GM15510 (cell line): ENCODE results near the gene KREMEN2.

Experiments used
- POLR2A ChIP-seq: IDR thresholded peaks from 3 replicates; pipeline ENCODE4 v1.6.1; 2011; ENCODE audit warnings: borderline replicate concordance; ENCODE audit not compliant: insufficient read length; ENCODE audit errors: extremely low read depth

KREMEN2 gene

DNA sequence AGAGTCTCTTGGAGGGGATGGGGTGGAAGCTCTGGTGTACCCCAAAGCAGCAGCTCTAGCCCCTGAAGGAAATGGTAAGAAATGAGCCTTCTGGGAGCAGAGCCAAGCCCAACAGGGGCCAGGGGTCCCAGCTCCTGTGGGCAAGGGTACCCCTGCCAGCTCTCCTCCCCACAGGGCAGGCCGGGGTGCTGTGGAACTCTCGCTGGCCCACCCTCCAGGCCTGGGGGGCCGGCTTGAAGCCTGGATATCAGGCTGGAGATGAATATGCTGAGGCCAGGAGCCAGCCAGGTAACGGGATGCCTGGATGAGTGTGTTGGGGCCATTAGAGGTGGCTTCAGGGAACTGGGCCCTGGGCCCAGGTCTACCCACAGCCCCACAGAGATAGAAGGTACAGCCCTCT lies 36.5 kb downstream of the KREMEN2 start:
- no peak for TF ChIP-seq POLR2A

DNA sequence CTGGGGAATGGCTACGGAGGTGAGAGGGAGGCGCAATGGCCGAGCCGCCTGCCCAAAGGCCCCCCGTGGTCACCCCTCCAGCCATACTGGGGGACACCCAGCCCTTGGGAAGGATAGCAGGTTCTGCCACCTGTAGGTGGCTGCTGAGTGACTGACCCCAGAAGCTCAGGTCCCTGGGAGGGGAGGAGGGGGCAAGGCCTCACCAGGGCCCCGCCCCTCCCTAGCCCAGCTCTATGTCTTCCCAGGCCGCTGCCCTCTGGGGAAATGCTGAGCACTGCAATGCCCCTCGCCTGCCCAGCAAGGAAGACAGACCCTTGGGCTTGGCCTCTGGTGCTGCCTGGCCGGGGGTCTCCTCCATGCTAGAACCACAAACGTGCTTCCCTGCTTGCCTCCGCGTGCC lies 37.2 kb downstream of the KREMEN2 start:
- TF ChIP-seq POLR2A = no peak

DNA sequence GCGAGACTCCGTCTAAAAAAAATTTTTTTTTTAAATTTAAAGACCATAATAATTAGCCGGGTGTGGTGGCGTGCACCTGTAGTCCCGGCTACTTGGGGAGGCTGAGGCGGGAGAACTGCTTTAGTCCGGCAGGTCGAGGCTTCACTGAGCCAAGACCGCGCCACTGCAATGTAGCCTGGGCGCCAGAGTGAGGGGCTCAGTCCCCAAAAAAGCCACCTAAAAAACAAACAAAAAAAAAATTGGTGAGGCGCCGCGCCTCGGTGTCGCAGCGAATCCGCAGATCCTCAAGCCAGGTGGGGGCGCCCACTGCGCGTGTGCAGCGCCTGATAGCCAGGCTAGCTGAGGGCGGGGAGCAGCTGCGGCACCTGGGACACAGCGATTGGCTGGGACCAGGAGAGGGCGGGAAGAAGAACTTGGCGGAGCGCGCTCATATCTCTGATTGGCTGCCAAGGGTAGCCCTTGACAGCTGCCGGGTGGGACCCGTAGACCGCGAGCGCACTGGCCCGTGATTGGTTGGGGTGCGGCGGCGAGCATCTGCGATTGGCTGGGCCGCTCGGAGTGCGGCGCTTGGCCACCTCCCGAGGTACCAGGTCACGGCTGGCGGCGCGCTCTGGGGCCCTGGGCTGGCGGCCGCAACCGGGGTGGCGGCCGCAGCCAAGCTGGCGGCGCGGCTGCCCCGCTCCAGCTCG lies 39.7 kb downstream of the KREMEN2 start:
- no peak for TF ChIP-seq POLR2A

DNA sequence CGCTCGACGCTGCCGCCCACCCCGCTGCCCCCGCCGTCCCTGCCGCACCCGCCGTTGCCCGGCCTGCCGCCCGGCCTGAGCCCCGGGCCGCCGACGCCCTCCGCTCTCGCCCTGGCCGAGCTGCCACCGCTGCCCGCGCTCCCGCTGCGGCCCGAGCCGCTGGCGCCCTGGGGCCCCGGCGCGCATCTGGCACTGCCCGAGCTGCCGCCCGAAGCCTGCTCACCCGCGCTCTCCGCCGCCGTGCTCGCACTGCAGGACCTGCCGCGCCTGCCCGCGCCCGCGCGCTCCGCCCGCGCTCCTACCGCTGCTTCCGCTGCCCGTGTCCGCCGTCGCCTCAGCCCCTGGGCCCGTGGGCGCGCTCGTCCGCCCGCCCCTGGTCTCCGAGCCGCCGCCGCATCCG lies 40.2 kb downstream of the KREMEN2 start:
- no peak for TF ChIP-seq POLR2A

DNA sequence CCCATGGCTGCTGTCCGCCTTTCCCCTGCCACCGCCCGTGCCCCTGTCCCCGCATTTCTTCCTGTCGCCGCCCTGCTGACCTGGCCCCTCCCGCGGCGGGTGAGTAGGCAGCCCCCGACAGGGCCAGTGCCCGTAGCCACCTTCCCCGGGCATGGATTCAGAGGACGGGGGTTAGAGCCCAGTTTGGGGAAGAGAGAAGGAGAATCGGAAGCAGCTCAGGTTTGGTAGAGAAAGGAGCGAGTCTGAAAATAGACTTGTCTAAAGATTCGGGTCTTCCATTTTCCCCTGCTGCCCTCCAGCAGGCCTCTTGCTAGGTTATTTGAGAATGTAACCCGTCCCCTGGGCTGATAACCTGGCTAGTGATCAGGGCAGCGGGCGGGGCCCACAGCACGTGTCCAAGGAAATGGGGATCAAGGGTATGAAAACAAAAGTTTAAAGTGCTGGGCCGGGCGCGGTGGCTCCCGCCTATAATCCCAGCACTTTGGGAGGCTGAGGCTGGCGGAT lies 40.8 kb downstream of the KREMEN2 start:
- TF ChIP-seq POLR2A = no peak

DNA sequence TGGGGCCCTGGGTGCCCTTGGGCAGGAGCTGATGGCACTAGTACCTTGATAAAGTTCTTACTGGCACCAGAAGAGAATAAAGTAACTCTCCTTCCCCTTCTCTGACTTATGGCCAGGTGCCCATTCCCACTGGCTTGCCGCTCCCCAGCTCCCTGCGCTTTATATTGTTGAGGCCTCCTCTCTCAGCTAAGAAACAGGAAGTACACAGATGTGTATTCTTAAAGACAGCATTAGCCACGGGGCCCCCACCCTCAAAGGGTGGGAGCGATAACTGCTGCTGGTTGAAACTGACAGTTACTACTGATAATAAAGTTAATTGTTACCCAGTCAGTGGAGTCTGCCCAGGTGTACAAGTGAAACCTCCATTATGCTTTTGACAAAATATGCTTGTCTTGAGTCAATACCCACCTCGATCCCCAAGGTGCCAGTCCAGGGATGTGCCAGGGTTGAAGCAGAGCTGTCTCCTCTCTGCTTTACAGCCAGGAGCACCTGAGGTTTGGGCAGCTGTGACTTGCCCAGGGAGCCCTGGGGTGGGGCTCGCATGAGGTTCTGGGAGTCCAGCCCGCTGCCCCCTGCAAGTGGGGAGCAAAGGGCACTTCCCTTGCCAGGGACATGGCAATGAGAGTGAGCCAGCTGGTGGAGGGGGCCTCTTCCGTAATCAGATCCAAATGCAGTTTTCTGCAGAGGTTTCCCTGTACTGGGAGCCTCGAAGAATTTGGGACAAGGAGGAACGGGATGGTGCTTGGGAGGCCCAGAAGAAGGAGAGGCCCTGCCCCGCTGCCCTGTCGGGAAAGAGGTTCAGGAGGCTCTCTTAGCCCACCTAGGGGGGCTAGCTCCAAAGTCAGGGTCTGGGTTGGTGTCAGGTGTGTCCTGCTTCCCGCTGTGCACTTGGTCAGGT lies 43.2 kb downstream of the KREMEN2 start:
- TF ChIP-seq POLR2A = no peak

DNA sequence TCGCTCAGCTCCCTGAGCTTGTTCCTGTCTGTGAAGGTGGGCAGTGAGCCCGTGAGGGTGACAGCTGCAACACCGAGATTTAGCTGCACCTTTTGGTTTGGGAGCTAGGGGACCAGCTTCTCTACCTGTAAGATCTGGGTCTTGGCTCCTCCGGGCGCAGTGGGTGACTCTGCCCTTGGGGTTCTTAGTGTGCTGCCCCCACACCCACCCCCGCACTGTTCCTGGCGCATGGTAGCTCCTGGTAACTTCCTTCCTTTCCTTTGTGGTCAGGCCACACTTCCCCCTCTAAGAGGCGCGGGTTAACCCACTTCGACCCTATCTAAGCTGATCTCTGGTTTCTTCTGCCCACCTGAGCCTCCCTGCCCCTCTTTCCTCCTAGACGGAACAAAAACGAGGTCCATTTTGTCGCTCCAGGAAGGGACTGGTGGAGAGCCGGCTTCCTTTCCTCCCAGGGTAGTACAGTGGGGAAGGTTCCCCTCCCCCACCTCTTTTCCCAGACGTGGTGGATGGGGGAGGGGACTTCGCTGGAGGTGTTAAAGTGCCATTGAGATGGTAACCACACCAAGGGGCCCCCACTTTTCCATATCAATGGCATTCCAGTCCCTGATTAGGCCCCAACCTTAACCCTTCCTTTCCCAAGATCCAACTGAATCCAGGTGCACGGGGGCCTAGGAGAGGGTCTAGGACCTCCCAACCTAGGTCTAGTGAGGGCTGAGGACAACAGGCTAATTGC lies 44.0 kb downstream of the KREMEN2 start:
- no peak for TF ChIP-seq POLR2A

DNA sequence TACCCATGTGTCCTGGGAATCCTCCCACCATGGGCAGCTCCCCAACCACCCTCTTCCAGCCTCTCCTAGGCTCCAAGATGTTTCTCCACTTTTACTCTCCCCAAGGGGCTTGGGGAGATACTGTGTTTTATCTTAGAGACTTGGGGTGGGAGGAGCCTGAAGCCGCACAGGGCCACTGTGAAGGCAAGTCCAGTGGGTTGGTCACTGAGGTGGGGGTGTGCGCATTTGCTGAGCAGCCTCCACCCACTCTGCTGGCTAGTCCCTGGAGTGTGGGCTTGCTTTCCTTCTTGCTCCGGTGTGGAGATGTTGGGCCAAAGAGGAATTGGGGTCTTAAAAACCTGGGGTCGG lies 44.6 kb downstream of the KREMEN2 start:
- no peak for TF ChIP-seq POLR2A

DNA sequence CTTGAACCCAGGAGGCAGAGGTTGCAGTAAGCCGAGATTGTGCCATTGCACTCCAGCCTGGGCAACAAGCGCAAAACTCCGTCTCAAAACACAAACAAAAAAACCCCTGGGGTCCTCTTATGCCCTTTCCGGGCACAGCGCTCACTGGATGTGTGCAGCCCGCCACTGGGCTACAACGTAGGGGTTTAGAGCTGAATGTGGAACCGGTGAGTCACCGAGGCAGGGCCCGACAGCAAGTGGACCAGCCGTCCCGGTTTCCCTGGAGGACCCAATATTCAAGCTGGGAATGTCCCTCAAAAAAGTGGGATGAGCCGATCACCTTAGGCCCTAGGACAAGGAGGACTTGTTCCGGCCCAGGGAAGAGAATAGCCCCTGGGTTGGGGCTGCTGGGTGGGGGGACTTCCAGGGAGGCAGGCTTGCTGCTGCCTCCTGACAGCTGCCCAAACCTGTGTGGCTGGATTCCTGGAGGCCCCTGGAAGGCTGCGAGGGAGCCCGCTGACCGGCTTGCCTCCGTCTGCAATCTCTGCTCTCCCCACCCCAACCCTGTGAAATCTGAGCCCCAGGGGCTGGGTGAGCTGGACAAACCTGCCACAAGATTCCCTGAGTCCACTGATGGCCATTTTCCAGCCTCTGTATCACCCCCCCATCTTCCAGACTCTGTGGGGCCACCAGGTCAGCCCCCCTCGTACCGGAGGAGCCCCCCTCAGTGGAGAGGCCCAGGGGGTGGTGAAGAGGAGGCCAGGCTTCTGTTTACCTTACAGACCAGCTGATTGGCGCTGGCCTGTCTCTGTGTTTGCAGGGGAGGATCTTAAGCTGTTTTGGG lies 45.7 kb downstream of the KREMEN2 start:
- no peak for TF ChIP-seq POLR2A

DNA sequence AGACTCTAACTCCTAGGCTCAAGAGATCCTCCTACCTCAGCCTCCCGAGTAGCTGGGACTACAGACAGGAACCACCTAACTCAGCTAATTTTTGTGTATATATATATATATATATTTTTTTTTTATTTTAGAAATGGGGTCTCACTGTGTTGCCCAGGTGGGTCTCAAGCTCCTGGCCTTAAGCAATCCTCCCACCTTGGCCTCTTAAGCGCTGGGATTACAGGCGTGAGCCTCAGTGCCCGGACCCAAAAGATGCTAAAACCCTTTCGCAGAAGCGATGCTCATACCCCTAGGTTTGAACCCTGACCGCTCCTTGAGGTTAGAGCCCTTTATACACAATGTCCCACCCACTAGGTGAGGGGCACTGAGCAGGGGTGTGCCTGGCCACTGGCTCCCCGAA lies 46.4 kb downstream of the KREMEN2 start:
- no peak for TF ChIP-seq POLR2A

DNA sequence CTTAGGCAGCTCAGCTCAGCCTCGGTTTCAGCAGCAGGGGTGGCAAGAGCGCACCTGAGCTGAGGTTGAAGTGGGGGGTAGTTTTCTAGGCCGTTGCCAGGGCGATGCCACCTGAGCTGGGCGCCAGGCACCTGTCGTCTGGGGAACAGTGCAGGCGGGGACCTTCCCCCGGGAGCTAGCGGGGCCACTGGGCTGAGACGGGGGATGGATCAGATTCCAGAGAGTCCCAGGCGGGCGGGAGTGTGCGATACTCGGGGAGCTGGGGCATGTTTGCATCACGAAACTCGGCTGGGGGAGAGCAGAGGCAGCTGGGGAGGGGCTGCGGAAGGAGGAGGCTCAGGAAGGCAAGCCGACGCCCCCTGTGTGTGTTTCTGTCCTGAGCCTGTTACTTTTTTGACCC lies 48.2 kb downstream of the KREMEN2 start:
- no peak for TF ChIP-seq POLR2A

DNA sequence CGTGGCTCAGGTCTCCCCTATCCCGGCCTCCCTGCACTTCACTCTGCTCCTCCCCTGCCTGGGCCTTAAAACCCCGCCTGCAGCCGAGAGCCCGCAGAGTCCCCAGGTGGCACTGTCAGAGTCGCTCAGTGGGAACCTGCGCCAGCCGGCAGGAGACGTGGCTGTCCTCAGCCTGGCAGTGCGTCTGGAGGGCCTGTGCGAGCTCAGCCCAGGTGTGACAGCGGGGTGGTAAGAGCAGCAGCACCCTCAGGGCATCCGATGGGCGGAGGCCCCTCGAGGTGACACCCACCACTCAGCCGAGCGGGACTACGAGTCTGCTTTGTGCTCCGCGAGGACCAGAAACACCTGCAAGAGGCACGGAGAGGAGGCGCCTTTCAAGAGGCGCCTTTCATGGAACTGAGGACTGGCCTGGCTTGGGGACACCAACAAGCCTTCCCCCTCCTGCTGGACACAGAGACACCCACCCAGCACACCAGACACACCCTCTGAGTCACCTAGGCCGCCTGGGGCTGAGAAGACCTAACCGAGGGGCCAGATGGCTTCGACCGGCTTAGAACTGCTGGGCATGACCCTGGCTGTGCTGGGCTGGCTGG lies 48.8 kb downstream of the KREMEN2 start, which contains the start of gene CLDN9:
Gene CLDN9 (plus strand): TSS at position 96 of the 593 bp plus-strand sequence. CDS start 440 bp downstream, at position 536.
- TF ChIP-seq POLR2A = no peak

DNA sequence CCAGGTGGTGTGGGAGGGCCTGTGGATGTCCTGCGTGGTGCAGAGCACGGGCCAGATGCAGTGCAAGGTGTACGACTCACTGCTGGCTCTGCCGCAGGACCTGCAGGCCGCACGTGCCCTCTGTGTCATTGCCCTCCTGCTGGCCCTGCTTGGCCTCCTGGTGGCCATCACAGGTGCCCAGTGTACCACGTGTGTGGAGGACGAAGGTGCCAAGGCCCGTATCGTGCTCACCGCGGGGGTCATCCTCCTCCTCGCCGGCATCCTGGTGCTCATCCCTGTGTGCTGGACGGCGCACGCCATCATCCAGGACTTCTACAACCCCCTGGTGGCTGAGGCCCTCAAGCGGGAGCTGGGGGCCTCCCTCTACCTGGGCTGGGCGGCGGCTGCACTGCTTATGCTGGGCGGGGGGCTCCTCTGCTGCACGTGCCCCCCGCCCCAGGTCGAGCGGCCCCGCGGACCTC lies 49.4 kb downstream of the KREMEN2 start:
- TF ChIP-seq POLR2A = no peak

DNA sequence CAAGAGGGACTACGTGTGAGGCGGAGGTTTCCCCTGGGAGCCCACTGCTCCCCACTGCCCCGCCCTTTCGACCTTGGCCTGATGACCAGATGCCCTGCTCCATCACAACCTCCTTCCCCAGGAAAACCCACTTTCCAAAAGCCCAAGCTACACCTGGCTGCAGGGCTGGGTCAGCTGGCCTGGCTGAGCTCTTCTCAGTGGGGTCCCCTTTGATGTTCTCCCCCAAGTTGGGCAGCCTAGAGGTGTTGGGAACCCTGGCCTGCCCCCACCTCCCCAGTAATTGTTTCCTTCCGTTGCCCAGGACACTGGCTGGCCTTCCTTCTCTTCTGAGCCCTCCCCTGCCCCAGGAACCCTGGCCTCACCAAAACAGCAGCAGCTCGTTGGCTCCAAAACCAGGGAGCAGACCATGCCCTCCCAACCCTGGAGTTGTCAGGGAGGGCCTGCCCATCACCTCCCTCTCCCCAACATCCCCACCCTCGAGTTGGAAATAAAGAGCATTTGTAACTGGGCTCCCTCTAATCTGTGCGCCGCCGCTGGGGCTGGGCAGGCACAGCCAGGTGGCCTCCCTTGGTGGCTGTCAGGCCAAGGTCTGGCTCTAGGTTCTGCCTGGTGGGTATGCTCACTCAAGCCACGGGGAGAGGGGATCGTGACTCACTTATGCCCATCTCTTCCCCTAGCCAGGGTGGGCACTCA lies 50.1 kb downstream of the KREMEN2 start:
- TF ChIP-seq POLR2A = no peak

DNA sequence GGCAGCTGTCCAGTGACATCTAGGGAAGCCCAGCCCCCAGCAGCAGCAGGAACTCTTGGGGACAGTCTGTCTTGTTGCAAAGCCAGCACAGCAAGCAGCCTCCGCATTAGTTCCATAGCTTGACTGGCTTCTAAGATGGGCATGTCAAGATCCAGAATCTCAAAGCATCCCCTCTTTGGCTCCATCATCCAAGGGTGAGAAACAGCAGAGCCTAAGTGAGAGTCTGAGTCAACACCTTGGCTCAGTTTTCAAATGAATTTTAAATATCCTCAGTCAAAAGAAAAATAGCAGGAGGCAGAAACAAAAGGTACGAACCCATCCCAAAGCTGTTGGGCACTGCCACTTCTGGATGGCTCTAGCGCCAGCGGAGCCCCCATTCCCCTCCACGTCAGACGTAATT lies 50.9 kb downstream of the KREMEN2 start:
- no peak for TF ChIP-seq POLR2A
